ENCODE results near the gene EPN3. TPM values are rescaled to one million over a fixed set of nuclear protein-coding genes. Genes with fewer than 3 reads are reported as not detected.

EPN3 gene
- total RNA-seq, 2 donors from 2014 or later: 18.3 to 79.8 TPM

DNA sequence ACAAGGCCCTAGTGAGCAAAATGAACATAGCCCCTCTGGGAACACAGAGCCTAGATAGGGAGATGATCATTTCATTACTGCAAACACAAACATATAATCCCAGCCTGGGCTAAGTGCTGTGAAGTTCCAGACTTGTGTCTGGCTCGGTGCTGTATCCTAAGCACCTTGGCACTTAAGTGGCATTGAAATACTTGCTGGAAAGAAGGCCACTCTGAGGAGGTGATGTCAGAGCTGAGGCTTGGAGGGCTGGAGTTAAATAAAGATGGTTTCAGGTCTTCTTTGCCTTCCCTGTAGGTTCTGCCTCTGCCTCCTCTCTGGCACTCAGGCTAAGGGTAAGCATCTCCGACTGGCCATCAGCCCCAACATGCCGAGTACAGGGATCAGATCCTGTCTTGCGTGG is 25.6 kb downstream of the EPN3 start:
- Histone ChIP-seq H3K9ac (ENCODE audit: low read depth in 2 of 2, low read length in 2 of 2) (no peak overlapping the region), H3K27me3 (peaks cover 42% of the 10 kb centered on the region), H3K27ac (no peak overlapping the region), H3K4me1 (peaks cover 22% of the 10 kb centered on the region), H3K4me3 (no peak overlapping the region), H3K36me3 (no peaks in the 10 kb centered on the region), H3K9me3 (no peaks in the 10 kb centered on the region)
- TF ChIP-seq, protein P1, sequence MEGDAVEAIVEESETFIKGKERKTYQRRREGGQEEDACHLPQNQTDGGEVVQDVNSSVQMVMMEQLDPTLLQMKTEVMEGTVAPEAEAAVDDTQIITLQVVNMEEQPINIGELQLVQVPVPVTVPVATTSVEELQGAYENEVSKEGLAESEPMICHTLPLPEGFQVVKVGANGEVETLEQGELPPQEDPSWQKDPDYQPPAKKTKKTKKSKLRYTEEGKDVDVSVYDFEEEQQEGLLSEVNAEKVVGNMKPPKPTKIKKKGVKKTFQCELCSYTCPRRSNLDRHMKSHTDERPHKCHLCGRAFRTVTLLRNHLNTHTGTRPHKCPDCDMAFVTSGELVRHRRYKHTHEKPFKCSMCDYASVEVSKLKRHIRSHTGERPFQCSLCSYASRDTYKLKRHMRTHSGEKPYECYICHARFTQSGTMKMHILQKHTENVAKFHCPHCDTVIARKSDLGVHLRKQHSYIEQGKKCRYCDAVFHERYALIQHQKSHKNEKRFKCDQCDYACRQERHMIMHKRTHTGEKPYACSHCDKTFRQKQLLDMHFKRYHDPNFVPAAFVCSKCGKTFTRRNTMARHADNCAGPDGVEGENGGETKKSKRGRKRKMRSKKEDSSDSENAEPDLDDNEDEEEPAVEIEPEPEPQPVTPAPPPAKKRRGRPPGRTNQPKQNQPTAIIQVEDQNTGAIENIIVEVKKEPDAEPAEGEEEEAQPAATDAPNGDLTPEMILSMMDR (IDR thresholded peaks at IDR 0.05): no peak
- intact Hi-C loops (cut with DNase I): no loop called here
- DNase-seq: no peak

GRCh38 chr17:50558581-50558940 is 26.0 kb downstream of the EPN3 start:
- Histone ChIP-seq H3K36me3 (no peaks in the 10 kb centered on the region), H3K4me1 (peaks cover 22% of the 10 kb centered on the region), H3K9me3 (no peaks in the 10 kb centered on the region), H3K27me3 (peaks cover 45% of the 10 kb centered on the region), H3K27ac (no peak overlapping the region), H3K9ac (ENCODE audit: low read depth in 2 of 2, low read length in 2 of 2) (no peak overlapping the region), H3K4me3 (no peak overlapping the region)
- intact Hi-C loops (cut with DNase I): no loop called here
- TF ChIP-seq, protein P1 (IDR thresholded peaks at IDR 0.05): no peak
- DNase-seq: no peak

DNA sequence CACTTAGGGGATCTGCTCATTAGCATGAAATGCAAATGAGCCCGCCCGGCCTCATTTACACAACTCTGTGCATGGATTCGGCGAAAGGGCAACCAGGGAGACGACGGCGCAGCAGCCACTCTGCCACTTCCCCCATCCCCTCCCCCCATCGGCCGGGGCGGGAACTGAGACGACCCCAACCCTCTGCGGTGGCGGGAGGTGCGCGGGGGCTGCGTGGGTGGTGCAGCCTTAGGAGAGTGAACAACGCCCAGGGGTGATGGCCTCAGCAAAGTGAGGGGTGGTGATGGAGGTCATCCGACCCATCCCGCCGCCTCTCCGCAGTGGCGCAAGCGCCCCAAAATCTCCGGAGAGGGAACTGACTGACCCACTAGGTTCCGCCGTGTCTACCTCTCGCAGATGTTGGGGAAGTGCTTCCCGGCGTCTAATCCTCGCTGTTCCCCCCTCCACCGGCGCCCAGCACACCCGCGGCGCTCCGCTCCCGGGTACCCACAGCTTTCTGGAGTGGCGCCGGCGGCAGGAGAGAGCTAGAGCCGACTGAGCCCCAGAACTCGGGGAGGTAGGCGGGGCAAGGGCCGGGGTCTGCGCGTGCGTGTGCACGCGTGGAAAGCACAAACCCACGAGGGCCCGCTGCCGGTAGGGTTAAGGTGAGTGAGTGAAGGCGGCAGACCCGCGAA is 26.5 kb downstream of the EPN3 start:
- DNase-seq: peak; percentile 29
- Histone ChIP-seq H3K27ac (no peak overlapping the region), H3K36me3 (no peaks in the 10 kb centered on the region), H3K27me3 (peaks cover 47% of the 10 kb centered on the region), H3K9ac (ENCODE audit: low read depth in 2 of 2, low read length in 2 of 2) (no peak overlapping the region), H3K4me3 (no peak overlapping the region), H3K9me3 (no peaks in the 10 kb centered on the region), H3K4me1 (peaks cover 22% of the 10 kb centered on the region)
- intact Hi-C loops (cut with DNase I): no loop called here
- TF ChIP-seq, protein P1 (IDR thresholded peaks at IDR 0.05): no peak

DNA sequence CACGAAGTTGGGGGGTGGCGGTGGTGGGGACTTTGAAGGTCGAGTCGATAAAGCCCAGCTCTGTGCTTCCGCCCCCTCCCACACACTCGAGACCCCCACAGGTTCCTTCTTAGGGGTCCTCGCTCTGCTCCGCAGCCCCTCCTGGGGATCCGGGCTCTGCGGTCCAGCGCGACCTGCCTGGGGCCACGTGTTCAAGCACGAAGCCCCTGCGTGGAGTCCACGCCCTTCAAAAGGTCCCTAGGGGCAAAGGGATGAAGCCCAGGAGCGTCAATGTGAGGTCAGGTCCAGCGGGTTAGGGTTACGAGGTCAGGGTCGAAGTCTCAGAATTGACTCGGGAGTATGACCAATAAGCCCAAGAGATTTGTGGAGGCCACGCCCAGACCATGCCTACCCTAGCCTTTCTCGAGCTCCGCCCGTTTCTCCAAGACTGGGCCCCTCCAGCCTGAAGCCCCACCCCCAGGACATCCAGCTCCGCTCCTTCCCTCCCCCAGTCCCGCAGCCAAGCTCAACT is 27.2 kb downstream of the EPN3 start:
- H3K4me1 ChIP-seq: peaks cover 22% of the 10 kb centered on the region
- H3K27ac ChIP-seq: no peak overlapping the region
- H3K36me3 ChIP-seq: no peaks in the 10 kb centered on the region
- H3K27me3 ChIP-seq: peaks cover 53% of the 10 kb centered on the region
- peak; percentile 82 for DNase-seq
- peak overlapping the region in 1 of 2 donors; percentile 46 for H3K9ac ChIP-seq (ENCODE audit: low read depth in 2 of 2, low read length in 2 of 2)
- H3K4me3 ChIP-seq: peak overlapping the region; percentile 39
- intact Hi-C loops (cut with DNase I): no loop called here
- TF ChIP-seq, protein P1 (IDR thresholded peaks at IDR 0.05): no peak
- no peaks in the 10 kb centered on the region for H3K9me3 ChIP-seq

- H3K27ac ChIP-seq: no peak within 1 kb of the TSS
Measured at GRCh38 chr17:50560185-50560824, 27.8 kb downstream of the EPN3 start, which contains the start of gene CACNA1G. TSS of gene CACNA1G (plus strand) at chr17:50560715. CDS start at chr17:50561460, 745 bp downstream.

More at GRCh38 chr17:50560185-50560824, 27.8 kb downstream of the EPN3 start, which contains the start of gene CACNA1G:
- intact Hi-C loops (cut with DNase I): no loop called here
- Histone ChIP-seq H3K4me1 (peaks cover 22% of the 10 kb centered on the region), H3K36me3 (no peaks in the 10 kb centered on the region), H3K27me3 (peaks cover 54% of the 10 kb centered on the region), H3K9me3 (no peaks in the 10 kb centered on the region), H3K9ac (ENCODE audit: low read depth in 2 of 2, low read length in 2 of 2) (peak within 1 kb of the TSS in 1 of 2 donors; percentile 46), H3K4me3 (peak within 1 kb of the TSS; percentile 39)
- TF ChIP-seq, protein P1 (IDR thresholded peaks at IDR 0.05): no peak
- peak; percentile 92 for DNase-seq
